GM12878 (cell line): ENCODE data around the gene RSPRY1. TPM values are rescaled to one million over a fixed set of nuclear protein-coding genes. Genes with fewer than 3 reads are reported as not detected.

Experiments
- ATAC-seq: fragments of 200-7000 bp; cut with Tn5 transposase; 3 replicates; pipeline ENCODE4 v1.9.1; 2020; ENCODE audit warnings: mild to moderate bottlenecking, moderate library complexity
- BruUV-seq: library from RNA; stranded (reverse); fragments of 400-500 nt; replicated peaks from 2 replicates; lab custom pipeline; 2021; lab: Mats Ljungman, UMichigan
- CTCF ChIA-PET: fragments of 300-600 bp; sonication (Branson Sonifier 250); formaldehyde crosslinking; extraction: SDS; loops from one replicate; lab custom pipeline; 2021; ENCODE audit warnings: inconsistent platforms; lab: Yijun Ruan, JAX
- POLR2A ChIA-PET: fragments of 350-600 bp; formaldehyde crosslinking; extraction: SDS; loops from one replicate; lab custom pipeline; 2021; ENCODE audit warnings: inconsistent platforms; lab: Charles Lee
- RAD21 ChIA-PET: fragments of 300-600 bp; sonication (Branson Sonifier 250); formaldehyde crosslinking; loops from one replicate; lab custom pipeline; 2023; ENCODE audit warnings: antibody characterized with exemption; ENCODE audit not compliant: unreplicated experiment; lab: Charles Lee
- SMC1A ChIA-PET: fragments of 300-600 bp; sonication (Branson Sonifier 250); formaldehyde crosslinking; loops from one replicate; lab custom pipeline; 2023; ENCODE audit not compliant: unreplicated experiment, uncharacterized antibody; lab: Charles Lee
- DNase-seq: peaks from one replicate; pipeline ENCODE4 v3.0.0-alpha.2; 2011; ENCODE audit warnings: low read depth, low spot score
- FAIRE-seq: peaks from 3 replicates; lab custom pipeline; 2011; peaks lifted over from hg19 to GRCh38; lab: Jason Lieb, UNC
- H2AFZ ChIP-seq: 2 replicates; pipeline ENCODE4 v1.6.0; 2011; ENCODE audit warnings: low read depth, low read length, control low read depth; ENCODE audit not compliant: control insufficient read depth
- H3K27ac ChIP-seq: 2 replicates; pipeline ENCODE4 v1.5.1; 2011; ENCODE audit warnings: control low read depth; ENCODE audit not compliant: control insufficient read depth, insufficient read depth
- H3K27me3 ChIP-seq, 2 experiments: replicated peaks in 1 of 2; 2 replicates each; pipeline versions ENCODE4 v1.6.0 to v1.6.1; 2011; ENCODE audit warnings: low read length in 1 of 2; ENCODE audit not compliant: control insufficient read depth in 2 of 2, insufficient read depth in 2 of 2
- H3K36me3 ChIP-seq, 2 experiments: 2 replicates each; pipeline ENCODE4 v1.5.1; 2011; ENCODE audit warnings: low read length in 1 of 2; ENCODE audit not compliant: control insufficient read depth in 2 of 2, insufficient read depth in 2 of 2
- H3K4me1 ChIP-seq: 2 replicates; pipeline ENCODE4 v1.6.1; 2011; ENCODE audit warnings: mild to moderate bottlenecking, low read length, moderate library complexity, mixed read lengths; ENCODE audit not compliant: control insufficient read depth, insufficient read depth
- H3K4me2 ChIP-seq: 2 replicates; pipeline ENCODE4 v1.6.0; 2011; ENCODE audit warnings: control low read depth; ENCODE audit not compliant: control insufficient read depth, insufficient read depth
- H3K4me3 ChIP-seq: fragments of 200-600 bp; sonication (generic); 2 replicates; pipeline ENCODE4 v1.5.1; 2016
- H3K79me2 ChIP-seq: 2 replicates; pipeline ENCODE4 v1.6.0; 2011; ENCODE audit warnings: low read length; ENCODE audit not compliant: control insufficient read depth, insufficient read depth
- H3K9ac ChIP-seq: 2 replicates; pipeline ENCODE4 v1.8.0; 2011; ENCODE audit warnings: low read length, control low read depth, mixed read lengths; ENCODE audit not compliant: control insufficient read depth, insufficient read depth
- H3K9me3 ChIP-seq: replicated peaks from 3 replicates; pipeline ENCODE4 v1.5.1; 2011; ENCODE audit warnings: mild to moderate bottlenecking, low read length; ENCODE audit not compliant: control insufficient read depth, insufficient read depth
- H4K20me1 ChIP-seq: 2 replicates; pipeline ENCODE4 v1.6.0; 2011; ENCODE audit not compliant: control insufficient read depth, insufficient read depth
- CHD1 ChIP-seq: IDR thresholded peaks from 2 replicates; pipeline ENCODE4 v1.6.1; 2012; ENCODE audit warnings: low read depth, low read length, improper control_type of control experiment
- EGR1 ChIP-seq, 2 experiments: IDR thresholded peaks; 1 replicate in 1 of 2; 2 replicates in 1 of 2; pipeline ENCODE4 v1.6.1; 2011 to 2012; ENCODE audit warnings: low read depth in 2 of 2, low read length in 2 of 2, borderline replicate concordance in 1 of 2, mild to moderate bottlenecking in 1 of 2, moderate library complexity in 1 of 2
- ETV6 ChIP-seq, 2 experiments: fragments of 450-650 bp in 1 of 2; IDR thresholded peaks in 1 of 2; conservative IDR thresholded peaks in 1 of 2; 2 replicates each; pipeline ENCODE4 v1.6.1; 2014; ENCODE audit warnings: antibody characterized with exemption in 1 of 2, borderline replicate concordance in 1 of 2, low read depth in 1 of 2, mild to moderate bottlenecking in 1 of 2, moderate library complexity in 1 of 2
- GABPA ChIP-seq: IDR thresholded peaks from 2 replicates; pipeline ENCODE4 v1.6.1; 2014; ENCODE audit warnings: antibody characterized with exemption, low read depth, mild to moderate bottlenecking, inconsistent platforms
- JUNB ChIP-seq: IDR thresholded peaks from 2 replicates; pipeline ENCODE4 v1.6.1; 2016; ENCODE audit warnings: antibody characterized with exemption, mild to moderate bottlenecking
- JUND ChIP-seq: IDR thresholded peaks from 2 replicates; pipeline ENCODE4 v1.6.1; 2012; ENCODE audit warnings: low read depth, mild to moderate bottlenecking, low read length, improper control_type of control experiment, moderate library complexity
- POLR2A ChIP-seq: IDR thresholded peaks from 2 replicates; pipeline ENCODE4 v1.6.1; 2011; ENCODE audit warnings: low read depth, mild to moderate bottlenecking, low read length
- POLR2AphosphoS5 ChIP-seq: IDR thresholded peaks from 2 replicates; pipeline ENCODE4 v1.6.1; 2011; ENCODE audit warnings: mild to moderate bottlenecking, low read length, inconsistent platforms
- RCOR1 ChIP-seq: conservative IDR thresholded peaks from 2 replicates; pipeline ENCODE4 v1.6.1; 2012; ENCODE audit warnings: low read depth, low read length, improper control_type of control experiment
- SIN3A ChIP-seq: IDR thresholded peaks from 2 replicates; pipeline ENCODE4 v1.6.1; 2012; ENCODE audit warnings: low read depth, low read length, improper control_type of control experiment
- WGBS: methylation state at CpG from one replicate; pipeline ENCODE4 v1.1.6; 2016; ENCODE audit warnings: low lambda C conversion rate; ENCODE audit not compliant: insufficient replicate concordance, insufficient coverage; ENCODE audit errors: missing lambda C conversion rate; 5-methylcytosine and 5-hydroxymethylcytosine counted together
- in situ Hi-C: fragments of 300-500 bp; cut with MboI; formaldehyde crosslinking; loops from 9 replicates; pipeline ENCODE4 v1.14.3; 2018; ENCODE audit warnings: mixed read lengths
- intact Hi-C: fragments of 100-400 bp; cut with micrococcal nuclease; formaldehyde crosslinking; loops from one replicate; pipeline ENCODE4 v1.14.2; 2022; ENCODE audit not compliant: unreplicated experiment
- polyA plus RNA-seq, 11 experiments: library from polyadenylated mRNA; depleted of rRNA in 4 of 11; unstranded in 6 of 11; stranded (reverse) in 5 of 11; fragments of >200 nt; fragmentation: Nextera tagmentation in 4 of 11; fragmentation: Illumina TruSeq in 1 of 11; extraction: Ambion mirVana in 4 of 11; extraction: Trizol in 1 of 11; gene quantifications; 1 replicate in 1 of 11; 2 replicates in 10 of 11; pipeline versions ENCODE4 v1.2.1 to v1.2.3, GENCODE V29; 2011 to 2016; ENCODE audit warnings: inconsistent platforms in 2 of 11, missing spikeins in 2 of 11, low read depth in 1 of 11
- total RNA-seq, 4 experiments: library from RNA; depleted of rRNA in 3 of 4; stranded (reverse); fragments of >200 nt in 3 of 4; fragmentation: Illumina TruSeq in 1 of 4; extraction: Trizol in 1 of 4; gene quantifications; 2 replicates each; pipeline versions ENCODE4 v1.2.1 to v1.2.3, GENCODE V29; 2013 to 2021
- TF ChIP-seq, protein P1 (sequence below): fragments of 450-650 bp; formaldehyde crosslinking; IDR thresholded peaks from 2 replicates; pipeline ENCODE4 v1.4.0; 2022; ENCODE audit warnings: mild to moderate bottlenecking, moderate library complexity
- TF ChIP-seq, protein P2 (sequence below): fragments of 450-650 bp; IDR thresholded peaks from 2 replicates; pipeline ENCODE4 v1.6.1; 2017; ENCODE audit warnings: mild to moderate bottlenecking
- TF ChIP-seq, protein P3 (sequence below): IDR thresholded peaks from 2 replicates; pipeline ENCODE4 v1.6.1; 2011; ENCODE audit warnings: mild to moderate bottlenecking, low read depth, low read length, moderate library complexity; ENCODE audit not compliant: insufficient replicate concordance

The RSPRY1 gene
- total and polyA plus RNA-seq, 10 of the 15 experiments (the other 5 are each of a cell fraction or from before 2014, with no cell fraction given) = 18.5 to 57.0 (median 41.2) TPM

DNA sequence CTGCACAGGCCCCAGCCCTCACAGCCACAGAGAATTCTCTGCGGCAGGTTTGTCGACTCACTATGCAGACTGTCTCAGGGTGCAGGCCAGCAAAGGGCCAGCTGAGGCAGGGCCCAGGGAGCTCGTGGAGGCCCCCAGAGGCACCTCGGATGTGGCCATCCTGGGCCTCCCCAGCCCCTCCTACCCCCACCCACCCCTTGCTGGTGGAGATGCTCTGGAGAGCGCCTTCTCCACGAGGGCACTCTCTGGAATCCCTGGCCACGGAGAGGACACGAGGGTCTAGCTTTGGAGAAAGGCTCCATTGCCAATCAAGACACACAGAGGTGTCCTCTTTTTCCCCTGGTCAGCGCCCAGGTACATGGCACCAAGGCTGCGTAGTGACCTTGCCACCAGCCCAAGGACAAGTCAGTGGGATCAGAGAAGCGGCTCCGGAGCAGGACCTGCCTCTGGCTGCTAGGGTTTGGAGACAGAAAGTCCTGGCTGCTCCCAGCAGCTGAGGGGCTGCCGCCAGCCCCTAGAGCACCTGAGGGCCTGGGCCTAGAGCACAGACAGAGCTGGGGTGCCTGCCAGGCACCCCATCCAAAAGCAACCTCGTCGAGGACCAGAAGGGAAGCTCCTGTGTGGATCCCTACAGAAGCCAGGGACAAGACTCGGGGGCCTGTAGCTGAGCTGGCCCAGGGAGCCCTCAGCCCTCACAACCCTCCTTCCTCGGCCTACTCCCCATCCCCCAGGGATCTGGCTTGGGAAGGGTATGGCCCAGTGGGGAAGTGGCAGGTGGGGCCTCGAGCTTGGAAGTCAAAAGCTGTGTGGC, 77.6 kb downstream of the RSPRY1 start:
- BruUV-seq = no TSS peak
- H4K20me1 ChIP-seq = no peaks in the 10 kb centered on the region
- RAD21 ChIA-PET = no interaction called here
- TF ChIP-seq, protein P1, sequence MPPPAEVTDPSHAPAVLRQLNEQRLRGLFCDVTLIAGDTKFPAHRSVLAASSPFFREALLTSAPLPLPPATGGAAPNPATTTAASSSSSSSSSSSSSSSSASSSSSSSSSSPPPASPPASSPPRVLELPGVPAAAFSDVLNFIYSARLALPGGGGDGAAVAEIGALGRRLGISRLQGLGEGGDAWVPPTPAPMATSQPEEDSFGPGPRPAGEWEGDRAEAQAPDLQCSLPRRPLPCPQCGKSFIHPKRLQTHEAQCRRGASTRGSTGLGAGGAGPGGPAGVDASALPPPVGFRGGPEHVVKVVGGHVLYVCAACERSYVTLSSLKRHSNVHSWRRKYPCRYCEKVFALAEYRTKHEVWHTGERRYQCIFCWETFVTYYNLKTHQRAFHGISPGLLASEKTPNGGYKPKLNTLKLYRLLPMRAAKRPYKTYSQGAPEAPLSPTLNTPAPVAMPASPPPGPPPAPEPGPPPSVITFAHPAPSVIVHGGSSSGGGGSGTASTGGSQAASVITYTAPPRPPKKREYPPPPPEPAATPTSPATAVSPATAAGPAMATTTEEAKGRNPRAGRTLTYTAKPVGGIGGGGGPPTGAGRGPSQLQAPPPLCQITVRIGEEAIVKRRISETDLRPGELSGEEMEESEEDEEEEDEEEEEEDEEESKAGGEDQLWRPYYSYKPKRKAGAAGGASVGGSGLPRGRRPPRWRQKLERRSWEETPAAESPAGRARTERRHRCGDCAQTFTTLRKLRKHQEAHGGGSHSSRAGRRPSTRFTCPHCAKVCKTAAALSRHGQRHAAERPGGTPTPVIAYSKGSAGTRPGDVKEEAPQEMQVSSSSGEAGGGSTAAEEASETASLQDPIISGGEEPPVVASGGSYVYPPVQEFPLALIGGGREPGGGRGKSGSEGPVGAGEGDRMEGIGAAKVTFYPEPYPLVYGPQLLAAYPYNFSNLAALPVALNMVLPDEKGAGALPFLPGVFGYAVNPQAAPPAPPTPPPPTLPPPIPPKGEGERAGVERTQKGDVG (CRISPR knock-in tag) = no peak
- TF ChIP-seq, protein P2, sequence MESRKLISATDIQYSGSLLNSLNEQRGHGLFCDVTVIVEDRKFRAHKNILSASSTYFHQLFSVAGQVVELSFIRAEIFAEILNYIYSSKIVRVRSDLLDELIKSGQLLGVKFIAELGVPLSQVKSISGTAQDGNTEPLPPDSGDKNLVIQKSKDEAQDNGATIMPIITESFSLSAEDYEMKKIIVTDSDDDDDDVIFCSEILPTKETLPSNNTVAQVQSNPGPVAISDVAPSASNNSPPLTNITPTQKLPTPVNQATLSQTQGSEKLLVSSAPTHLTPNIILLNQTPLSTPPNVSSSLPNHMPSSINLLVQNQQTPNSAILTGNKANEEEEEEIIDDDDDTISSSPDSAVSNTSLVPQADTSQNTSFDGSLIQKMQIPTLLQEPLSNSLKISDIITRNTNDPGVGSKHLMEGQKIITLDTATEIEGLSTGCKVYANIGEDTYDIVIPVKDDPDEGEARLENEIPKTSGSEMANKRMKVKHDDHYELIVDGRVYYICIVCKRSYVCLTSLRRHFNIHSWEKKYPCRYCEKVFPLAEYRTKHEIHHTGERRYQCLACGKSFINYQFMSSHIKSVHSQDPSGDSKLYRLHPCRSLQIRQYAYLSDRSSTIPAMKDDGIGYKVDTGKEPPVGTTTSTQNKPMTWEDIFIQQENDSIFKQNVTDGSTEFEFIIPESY = no peak
- TF ChIP-seq ETV6 (conservative IDR thresholded peaks at IDR 0.05 in 1 of 2, IDR thresholded peaks at IDR 0.05 in 1 of 2; ENCODE audit: borderline replicate concordance in 1 of 2, low read depth in 1 of 2) (no peak), EGR1 (IDR thresholded peaks at IDR 0.05; ENCODE audit: borderline replicate concordance in 1 of 2, low read depth in 2 of 2, low read length in 2 of 2) (no peak), JUND (no peak), RCOR1 (no peak), GABPA (no peak), POLR2A (no peak), JUNB (no peak), SIN3A (no peak), POLR2AphosphoS5 (no peak), CHD1 (no peak)
- TF ChIP-seq, protein P3, sequence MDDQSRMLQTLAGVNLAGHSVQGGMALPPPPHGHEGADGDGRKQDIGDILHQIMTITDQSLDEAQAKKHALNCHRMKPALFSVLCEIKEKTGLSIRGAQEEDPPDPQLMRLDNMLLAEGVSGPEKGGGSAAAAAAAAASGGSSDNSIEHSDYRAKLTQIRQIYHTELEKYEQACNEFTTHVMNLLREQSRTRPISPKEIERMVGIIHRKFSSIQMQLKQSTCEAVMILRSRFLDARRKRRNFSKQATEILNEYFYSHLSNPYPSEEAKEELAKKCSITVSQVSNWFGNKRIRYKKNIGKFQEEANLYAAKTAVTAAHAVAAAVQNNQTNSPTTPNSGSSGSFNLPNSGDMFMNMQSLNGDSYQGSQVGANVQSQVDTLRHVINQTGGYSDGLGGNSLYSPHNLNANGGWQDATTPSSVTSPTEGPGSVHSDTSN = no peak
- TF ChIP-seq, all 136 proteins: peak for 0
- H3K27me3 ChIP-seq = no peaks in the 10 kb centered on the region
- H3K4me2 ChIP-seq = no peak overlapping the region
- POLR2A ChIA-PET = interaction anchor here (0.6 to 0.9 kb wide), 2 partner anchors 9 to 16 kb away, joined by 3 read pairs; no protein-coding TSS in a partner anchor
- no peak for ATAC-seq
- H3K4me1 ChIP-seq = peaks cover 3% of the 10 kb centered on the region
- no peak overlapping the region for H3K9ac ChIP-seq
- in situ Hi-C loops (no loop called here), intact Hi-C loops (no loop called here)
- H3K9me3 ChIP-seq = no peaks in the 10 kb centered on the region
- no peak for FAIRE-seq
- H3K36me3 ChIP-seq = no peaks in the 10 kb centered on the region
- no peak overlapping the region for H3K4me3 ChIP-seq
- SMC1A ChIA-PET = interaction anchor here (0.6 kb wide), 1 partner anchor 545 kb away, joined by 3 read pairs; no protein-coding TSS in a partner anchor
- H2AFZ ChIP-seq = no peak overlapping the region
- H3K79me2 ChIP-seq = no peaks in the 10 kb centered on the region
- H3K27ac ChIP-seq = no peak overlapping the region
- CTCF ChIA-PET = no interaction called here
- no peak for DNase-seq
- 67% methylated on average over 16 of the region's 18 CpGs for WGBS
